HEK293T (cell line): Measurements from ENCODE around the gene SLC5A2.

Experiments
- CTBP1 ChIP-seq: fragments of 450-650 bp; IDR thresholded peaks from 2 replicates; pipeline ENCODE4 v1.6.1; 2016; ENCODE audit warnings: borderline replicate concordance
- ELF4 ChIP-seq: fragments of 450-650 bp; IDR thresholded peaks from 2 replicates; pipeline ENCODE4 v1.6.1; 2017; ENCODE audit warnings: antibody characterized with exemption
- FOXA1 ChIP-seq: fragments of 450-650 bp; IDR thresholded peaks from 2 replicates; pipeline ENCODE4 v1.6.1; 2016; ENCODE audit warnings: mild to moderate bottlenecking
- FOXK2 ChIP-seq: fragments of 450-650 bp; IDR thresholded peaks from 2 replicates; pipeline ENCODE4 v1.6.1; 2016; ENCODE audit warnings: mild to moderate bottlenecking
- HDGF ChIP-seq: fragments of 450-650 bp; IDR thresholded peaks from 2 replicates; pipeline ENCODE4 v1.6.1; 2017; ENCODE audit warnings: antibody characterized with exemption, borderline replicate concordance
- LEF1 ChIP-seq: fragments of 450-650 bp; IDR thresholded peaks from 2 replicates; pipeline ENCODE4 v1.6.1; 2017; ENCODE audit warnings: mild to moderate bottlenecking, borderline replicate concordance
- SP1 ChIP-seq: fragments of 450-650 bp; IDR thresholded peaks from 2 replicates; pipeline ENCODE4 v1.6.1; 2017
- SUZ12 ChIP-seq: fragments of 450-650 bp; IDR thresholded peaks from 2 replicates; pipeline ENCODE4 v1.6.1; 2016; ENCODE audit warnings: mild to moderate bottlenecking
- TARDBP ChIP-seq: fragments of 450-650 bp; IDR thresholded peaks from 2 replicates; pipeline ENCODE4 v1.6.1; 2016
- TF ChIP-seq, protein P1 (sequence below): fragments of 450-650 bp; IDR thresholded peaks from 2 replicates; pipeline ENCODE4 v1.6.1; 2016

DNA sequence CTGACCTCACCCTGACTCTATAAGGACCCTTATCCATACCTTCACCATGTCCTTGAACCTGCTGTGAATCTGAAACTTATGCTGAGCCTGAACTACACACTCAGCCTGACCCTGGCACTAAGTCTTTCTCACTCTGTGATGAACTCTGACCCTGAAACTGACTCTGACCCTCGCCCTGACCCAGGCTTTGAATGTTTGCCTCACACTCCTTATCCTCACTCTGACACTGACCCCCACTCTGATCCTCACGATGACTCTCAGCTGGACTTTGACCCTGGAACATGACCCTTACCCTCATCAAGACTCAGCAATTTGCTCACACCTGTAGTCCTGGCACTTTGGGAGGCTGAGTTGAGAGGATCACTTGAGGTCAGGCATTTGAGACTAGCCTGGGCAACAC, 49.2 kb downstream of the SLC5A2 start:
- TF ChIP-seq FOXK2: no peak
- TF ChIP-seq SUZ12: no peak
- TF ChIP-seq HDGF: no peak
- TF ChIP-seq FOXA1: no peak
- TF ChIP-seq, protein P1, sequence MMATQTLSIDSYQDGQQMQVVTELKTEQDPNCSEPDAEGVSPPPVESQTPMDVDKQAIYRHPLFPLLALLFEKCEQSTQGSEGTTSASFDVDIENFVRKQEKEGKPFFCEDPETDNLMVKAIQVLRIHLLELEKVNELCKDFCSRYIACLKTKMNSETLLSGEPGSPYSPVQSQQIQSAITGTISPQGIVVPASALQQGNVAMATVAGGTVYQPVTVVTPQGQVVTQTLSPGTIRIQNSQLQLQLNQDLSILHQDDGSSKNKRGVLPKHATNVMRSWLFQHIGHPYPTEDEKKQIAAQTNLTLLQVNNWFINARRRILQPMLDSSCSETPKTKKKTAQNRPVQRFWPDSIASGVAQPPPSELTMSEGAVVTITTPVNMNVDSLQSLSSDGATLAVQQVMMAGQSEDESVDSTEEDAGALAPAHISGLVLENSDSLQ: no peak
- no peak for TF ChIP-seq CTBP1
- TF ChIP-seq TARDBP: no peak
- no peak for TF ChIP-seq SP1
- TF ChIP-seq ELF4: no peak
- no peak for TF ChIP-seq LEF1
